Fibroblast of gingiva (primary cell): ENCODE data around the gene GMCL2.

Experiments
- DNase-seq: peaks from one replicate; pipeline ENCODE4 v3.0.0-alpha.2; 2011; ENCODE audit warnings: low read depth

The GMCL2 gene

GRCh38 chr5:178221853-178222252 lies 34.7 kb upstream of the GMCL2 start:
- DNase-seq, result no peak

DNA sequence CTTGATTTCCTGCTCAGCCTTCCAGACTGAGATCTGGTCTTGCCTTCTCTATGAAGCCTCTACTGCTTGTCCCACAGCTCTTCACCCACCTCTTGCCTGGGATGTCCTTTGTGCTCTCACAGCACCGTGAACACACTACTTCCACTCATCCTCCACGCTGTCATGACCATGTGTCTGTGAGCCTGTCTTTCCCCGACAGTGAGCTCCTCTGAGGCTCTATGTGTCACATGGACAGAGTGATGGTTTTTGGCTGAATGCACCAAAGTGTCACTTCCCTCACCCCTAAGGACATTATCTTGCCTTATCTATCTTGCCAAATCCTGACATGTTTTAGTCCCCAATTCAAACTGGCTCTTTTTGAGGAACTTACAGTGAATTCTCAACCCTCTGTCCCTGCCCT lies 34.1 kb upstream of the GMCL2 start:
- DNase-seq, result no peak

- DNase-seq, result no peak
These were observed 31.7 kb upstream of the GMCL2 start for GRCh38 chr5:178218827-178219226.

DNA sequence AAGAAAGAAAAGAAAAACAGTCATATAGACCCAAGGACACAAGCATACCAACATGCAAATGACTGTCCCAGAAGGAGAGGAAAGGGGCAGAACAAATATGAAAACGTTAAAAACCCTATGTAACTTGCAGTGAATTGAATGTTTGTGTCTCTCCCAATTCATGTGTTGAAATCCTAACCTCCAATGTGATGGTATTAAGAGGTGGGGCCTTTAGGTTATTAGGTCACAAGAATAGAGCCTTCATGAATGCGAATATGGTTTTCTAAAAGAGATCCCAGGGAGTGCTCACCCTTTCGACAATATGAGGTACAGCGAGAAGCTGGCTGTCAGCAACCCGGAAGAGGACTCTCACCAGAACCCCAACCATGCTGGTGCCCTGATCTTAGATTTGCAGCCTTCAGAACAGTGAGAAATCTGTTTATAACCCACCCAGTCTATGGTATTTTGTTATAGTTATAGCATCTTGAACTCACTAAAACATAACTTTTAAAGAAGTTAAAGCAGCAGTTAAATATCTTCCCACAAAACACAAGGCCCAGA lies 31.1 kb upstream of the GMCL2 start:
- no peak for DNase-seq

DNA sequence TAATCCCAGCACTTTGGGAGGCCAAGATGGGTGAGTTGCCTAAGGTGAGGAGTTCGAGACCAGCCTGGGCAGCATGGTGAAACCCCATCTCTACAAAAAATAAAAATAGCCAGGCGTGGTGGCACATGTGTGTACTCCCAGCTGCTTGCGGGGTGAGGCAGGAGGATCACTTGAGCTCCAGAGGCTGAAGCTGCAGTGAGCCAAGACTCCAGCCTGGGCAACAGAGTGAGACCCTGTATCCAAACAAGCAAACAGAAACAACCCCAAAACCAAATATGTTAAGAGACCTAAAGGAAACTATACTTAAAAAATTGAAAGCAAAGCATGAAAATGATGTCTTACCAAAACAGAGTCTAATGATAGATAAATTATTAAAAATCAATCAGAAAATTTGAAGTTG lies 29.6 kb upstream of the GMCL2 start:
- DNase-seq, result no peak

DNA sequence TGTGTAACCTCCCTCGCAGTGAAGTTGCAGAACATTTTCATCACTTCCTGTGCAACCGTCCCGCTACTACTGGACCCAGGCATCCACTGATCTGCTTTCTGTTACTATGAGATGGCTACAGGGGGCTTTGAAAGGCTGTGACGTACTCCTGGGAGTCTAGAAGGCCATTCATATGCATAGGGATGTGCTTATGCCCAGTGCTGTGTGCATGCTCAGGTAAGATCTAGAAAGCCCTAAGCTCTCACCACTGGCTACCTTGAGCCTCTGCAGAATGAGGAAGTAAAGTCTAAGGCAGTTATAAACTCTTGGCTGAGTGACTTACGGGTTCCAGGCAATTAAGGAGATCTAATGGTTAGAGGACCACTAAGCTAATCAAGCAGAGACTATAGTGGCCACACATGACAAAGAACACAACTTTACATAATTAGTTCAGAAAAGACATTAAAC lies 28.9 kb upstream of the GMCL2 start:
- no peak for DNase-seq

- DNase-seq, result no peak
These were observed 28.3 kb upstream of the GMCL2 start for GRCh38 chr5:178215280-178216002.

DNA sequence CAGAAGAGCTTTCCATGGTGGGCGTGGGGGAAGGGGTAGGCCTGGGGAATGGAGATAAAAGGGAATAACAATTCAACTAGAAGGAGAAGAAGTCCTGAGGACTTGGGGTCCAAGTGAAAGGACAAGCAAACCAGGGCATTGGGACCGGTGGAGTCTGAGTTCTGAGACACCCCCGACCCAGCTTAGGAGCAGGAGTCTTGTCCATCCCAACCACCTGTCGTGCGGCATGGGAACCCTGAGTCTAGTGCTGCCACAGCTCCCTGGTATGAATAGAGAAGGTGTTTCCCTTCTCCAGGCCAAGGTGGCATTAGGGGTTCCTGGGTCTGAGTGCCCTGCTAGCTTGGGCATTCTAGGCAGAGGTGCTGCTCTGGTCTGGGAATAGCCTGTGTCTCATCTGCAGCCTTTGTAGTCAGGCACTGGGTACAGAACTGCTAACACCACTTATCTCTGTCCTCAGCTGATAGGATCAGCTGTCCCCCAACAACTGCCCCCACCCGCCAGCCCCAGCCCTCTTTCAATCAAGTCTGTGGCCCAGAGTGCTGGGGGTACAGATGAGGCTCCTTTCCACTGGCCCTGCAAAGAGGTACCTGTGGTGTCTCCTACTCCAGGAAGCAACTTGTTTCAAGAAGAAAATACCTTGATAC lies 27.1 kb upstream of the GMCL2 start:
- no peak for DNase-seq

- DNase-seq, result no peak
These were observed 26.6 kb upstream of the GMCL2 start for GRCh38 chr5:178213748-178214151.

DNA sequence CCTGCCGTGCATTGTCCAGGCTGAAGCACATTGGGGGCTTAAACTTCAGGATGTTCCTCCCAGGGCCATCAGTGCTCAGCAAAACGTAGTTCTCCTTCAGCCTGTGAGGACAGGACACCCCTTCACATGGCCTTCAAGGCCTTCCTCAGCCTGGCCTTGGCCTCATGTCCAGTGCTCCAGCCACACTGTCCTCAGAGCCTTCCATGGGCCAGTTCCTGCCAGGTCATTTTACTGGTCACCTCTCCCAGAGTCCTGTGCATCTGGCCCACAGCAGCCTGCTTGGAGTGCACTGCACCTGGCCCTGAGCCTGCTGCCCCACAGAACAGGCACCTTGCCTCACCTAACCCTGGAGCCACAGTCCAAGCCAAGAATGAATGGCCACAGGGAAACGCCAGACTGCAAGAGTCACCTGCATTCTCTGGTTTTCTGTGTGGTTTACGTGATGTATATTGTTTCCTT lies 25.9 kb upstream of the GMCL2 start:
- no peak for DNase-seq

- no peak for DNase-seq
These were observed 25.3 kb upstream of the GMCL2 start for GRCh38 chr5:178212241-178213002.

- no peak for DNase-seq
These were observed 24.2 kb upstream of the GMCL2 start for GRCh38 chr5:178211095-178212048.

DNA sequence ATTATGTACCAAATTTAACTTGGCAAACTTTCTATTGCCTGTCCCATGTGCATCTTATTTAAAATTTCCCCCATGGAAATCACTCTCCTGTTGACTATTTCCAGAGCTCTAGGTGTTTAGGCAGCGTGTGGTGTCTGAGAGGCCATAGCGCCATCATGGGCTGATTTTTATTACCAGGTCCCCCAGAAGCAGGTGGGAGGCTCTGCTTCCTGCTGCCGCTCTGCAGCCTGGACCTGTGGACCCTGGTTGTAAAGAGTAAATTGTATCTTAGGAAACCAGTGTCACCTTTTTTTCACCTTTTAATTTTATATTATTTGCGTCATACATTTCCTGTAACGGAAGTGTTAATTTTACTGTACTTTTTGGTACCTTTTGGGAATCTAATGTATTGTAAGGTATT lies 23.5 kb upstream of the GMCL2 start:
- no peak for DNase-seq

DNA sequence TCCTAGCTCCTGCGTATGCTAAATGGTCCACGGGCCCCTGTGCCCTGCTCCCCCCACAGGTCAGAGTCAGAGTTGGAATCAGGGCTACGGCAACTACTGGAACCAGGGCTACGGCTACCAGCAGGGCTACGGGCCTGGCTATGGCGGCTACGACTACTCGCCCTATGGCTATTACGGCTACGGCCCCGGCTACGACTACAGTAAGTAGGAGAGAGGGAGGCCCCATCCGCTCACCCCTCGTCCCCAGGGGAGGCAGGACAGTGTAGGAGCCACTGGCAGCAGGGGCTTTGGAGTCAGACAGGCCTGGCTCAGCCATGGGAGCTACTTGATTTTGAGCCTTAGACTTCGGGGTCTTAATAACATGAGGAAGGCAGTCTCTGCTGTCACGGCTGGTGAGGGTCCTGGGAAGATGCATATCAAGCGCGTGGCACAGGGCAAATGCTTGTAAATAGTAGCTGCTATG lies 22.9 kb upstream of the GMCL2 start:
- DNase-seq, result no peak

GRCh38 chr5:178209334-178210072 lies 22.3 kb upstream of the GMCL2 start:
- DNase-seq, result no peak

- no peak for DNase-seq
These were observed 21.5 kb upstream of the GMCL2 start for GRCh38 chr5:178208540-178209227.

DNA sequence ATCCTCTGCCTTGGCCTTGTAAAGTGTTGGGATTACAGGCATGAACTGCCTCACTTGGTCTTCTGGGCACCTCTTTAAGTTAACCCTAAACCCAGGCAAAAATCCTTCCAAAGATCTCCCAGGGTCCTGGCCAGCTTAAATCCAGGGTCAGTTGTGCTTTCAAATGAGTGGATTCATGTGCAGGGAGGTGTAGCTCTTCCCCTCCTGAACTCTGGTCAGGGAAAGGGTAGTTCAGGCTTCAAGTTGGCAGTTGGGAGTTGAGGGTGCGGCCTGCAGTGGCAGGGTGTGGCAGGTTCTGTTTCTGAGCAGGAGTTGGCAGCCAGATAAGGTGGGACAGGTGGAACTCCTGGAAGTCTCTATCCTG lies 20.7 kb upstream of the GMCL2 start:
- no peak for DNase-seq

GRCh38 chr5:178207183-178207916 lies 20.2 kb upstream of the GMCL2 start:
- no peak for DNase-seq
